Mucosa of stomach (tissue), 1 donor: ENCODE results near the gene RPL26.
"Not testable (repeated sequence)": the region's sequence is repeated elsewhere in the genome, so short reads cannot be mapped to it uniquely, and the experiment has no call there.

ENCODE experiments used
- H3K27me3 ChIP-seq: one replicate; pipeline ENCODE4 v1.7.0; 2013; ENCODE audit warnings: mild to moderate bottlenecking, low read length; ENCODE audit not compliant: control insufficient read depth, insufficient read depth
- H3K36me3 ChIP-seq: one replicate; pipeline ENCODE4 v1.7.0; 2013; ENCODE audit warnings: low read length; ENCODE audit not compliant: control insufficient read depth, insufficient read depth
- H3K4me1 ChIP-seq: one replicate; pipeline ENCODE4 v1.7.0; 2013; ENCODE audit warnings: mild to moderate bottlenecking, low read length; ENCODE audit not compliant: control insufficient read depth, insufficient read depth
- H3K4me3 ChIP-seq: one replicate; pipeline ENCODE4 v1.7.0; 2013; ENCODE audit warnings: low read length
- H3K9ac ChIP-seq: one replicate; pipeline ENCODE4 v1.7.0; 2013; ENCODE audit warnings: mild to moderate bottlenecking, low read length, moderate library complexity
- H3K9me3 ChIP-seq: one replicate; pipeline ENCODE4 v1.7.0; 2013; ENCODE audit warnings: mild to moderate bottlenecking, low read length, moderate library complexity; ENCODE audit not compliant: control insufficient read depth
- donor health status: Pancreatic carcinoma.

RPL26 gene

GRCh38 chr17:8359769-8360168 lies 23.2 kb downstream of the RPL26 start:
- H3K9ac ChIP-seq: no peak overlapping the region
- H3K4me1 ChIP-seq: no peaks in the 10 kb centered on the region
- no peaks in the 10 kb centered on the region for H3K36me3 ChIP-seq
- H3K9me3 ChIP-seq: no peaks in the 10 kb centered on the region
- H3K27me3 ChIP-seq: no peaks in the 10 kb centered on the region
- H3K4me3 ChIP-seq: no peak overlapping the region

GRCh38 chr17:8357910-8358309 lies 25.1 kb downstream of the RPL26 start:
- no peak overlapping the region for H3K9ac ChIP-seq
- no peaks in the 10 kb centered on the region for H3K4me1 ChIP-seq
- H3K36me3 ChIP-seq: no peaks in the 10 kb centered on the region
- no peak overlapping the region for H3K4me3 ChIP-seq
- no peaks in the 10 kb centered on the region for H3K27me3 ChIP-seq
- no peaks in the 10 kb centered on the region for H3K9me3 ChIP-seq

- no peaks in the 10 kb centered on the region for H3K36me3 ChIP-seq
- H3K27me3 ChIP-seq: no peaks in the 10 kb centered on the region
- no peaks in the 10 kb centered on the region for H3K9me3 ChIP-seq
- no peak overlapping the region for H3K4me3 ChIP-seq
- no peak overlapping the region for H3K9ac ChIP-seq
- no peaks in the 10 kb centered on the region for H3K4me1 ChIP-seq
Observed at GRCh38 chr17:8354236-8354635, 28.8 kb downstream of the RPL26 start.

- H3K27me3 ChIP-seq: no peaks in the 10 kb centered on the region
- H3K36me3 ChIP-seq: no peaks in the 10 kb centered on the region
- H3K9me3 ChIP-seq: no peaks in the 10 kb centered on the region
- no peak overlapping the region for H3K9ac ChIP-seq
- H3K4me3 ChIP-seq: no peak overlapping the region
- H3K4me1 ChIP-seq: no peaks in the 10 kb centered on the region
Observed at GRCh38 chr17:8353736-8354135, 29.3 kb downstream of the RPL26 start.

GRCh38 chr17:8350339-8350738 lies 32.7 kb downstream of the RPL26 start:
- H3K36me3 ChIP-seq: no peaks in the 10 kb centered on the region
- no peaks in the 10 kb centered on the region for H3K9me3 ChIP-seq
- no peak overlapping the region for H3K4me3 ChIP-seq
- peaks cover 5% of the 10 kb centered on the region for H3K27me3 ChIP-seq
- no peak overlapping the region for H3K9ac ChIP-seq
- peaks cover 4% of the 10 kb centered on the region for H3K4me1 ChIP-seq

- H3K4me3 ChIP-seq: not testable (repeated sequence)
Observed at GRCh38 chr17:8347001-8347400, 36.0 kb downstream of the RPL26 start.

GRCh38 chr17:8345951-8346665 lies 36.9 kb downstream of the RPL26 start:
- Histone ChIP-seq H3K4me1 (peaks cover 4% of the 10 kb centered on the region), H3K27me3 (peaks cover 5% of the 10 kb centered on the region), H3K4me3 (no peak overlapping the region), H3K9ac (no peak overlapping the region), H3K36me3 (no peaks in the 10 kb centered on the region), H3K9me3 (no peaks in the 10 kb centered on the region)

More at GRCh38 chr17:8347001-8347400, 36.0 kb downstream of the RPL26 start:
- H3K4me1 ChIP-seq, H3K9me3 ChIP-seq, H3K36me3 ChIP-seq, H3K9ac ChIP-seq, H3K27me3 ChIP-seq: not testable (repeated sequence)

GRCh38 chr17:8345052-8345690 lies 37.8 kb downstream of the RPL26 start:
- H3K4me1 ChIP-seq: peaks cover 4% of the 10 kb centered on the region
- H3K4me3 ChIP-seq: no peak overlapping the region
- H3K9me3 ChIP-seq: no peaks in the 10 kb centered on the region
- no peaks in the 10 kb centered on the region for H3K36me3 ChIP-seq
- H3K27me3 ChIP-seq: peaks cover 5% of the 10 kb centered on the region
- H3K9ac ChIP-seq: no peak overlapping the region

- Histone ChIP-seq H3K4me1 (peaks cover 3% of the 10 kb centered on the region), H3K4me3 (no peak overlapping the region)
Observed at GRCh38 chr17:8341456-8341855, 41.5 kb downstream of the RPL26 start.

GRCh38 chr17:8339540-8339939 lies 43.5 kb downstream of the RPL26 start, which contains the start of gene ODF4:
TSS of gene ODF4 (plus strand) at chr17:8339840. CDS start at chr17:8340052, 212 bp downstream.
- Histone ChIP-seq H3K9me3 (no peaks in the 10 kb centered on the region), H3K36me3 (no peaks in the 10 kb centered on the region), H3K27me3 (no peaks in the 10 kb centered on the region), H3K9ac (no peak within 1 kb of the TSS), H3K4me1 (no peaks in the 10 kb centered on the region), H3K4me3 (no peak within 1 kb of the TSS)

More at GRCh38 chr17:8341456-8341855, 41.5 kb downstream of the RPL26 start:
- Histone ChIP-seq H3K36me3 (no peaks in the 10 kb centered on the region), H3K9me3 (no peaks in the 10 kb centered on the region), H3K27me3 (no peaks in the 10 kb centered on the region), H3K9ac (no peak overlapping the region)

GRCh38 chr17:8338753-8339140 lies 44.2 kb downstream of the RPL26 start:
- Histone ChIP-seq H3K4me1 (no peaks in the 10 kb centered on the region), H3K36me3 (no peaks in the 10 kb centered on the region), H3K4me3 (no peak overlapping the region), H3K9ac (no peak overlapping the region), H3K27me3 (no peaks in the 10 kb centered on the region), H3K9me3 (no peaks in the 10 kb centered on the region)

- no peak overlapping the region for H3K9ac ChIP-seq
- H3K4me1 ChIP-seq: no peaks in the 10 kb centered on the region
- no peaks in the 10 kb centered on the region for H3K36me3 ChIP-seq
- H3K27me3 ChIP-seq: no peaks in the 10 kb centered on the region
- H3K4me3 ChIP-seq: no peak overlapping the region
- no peaks in the 10 kb centered on the region for H3K9me3 ChIP-seq
Observed at GRCh38 chr17:8337802-8338752, 44.9 kb downstream of the RPL26 start.
